HEK293T (cell line): ENCODE measurements around the gene HOXD10.

Experiments
- PKNOX1 ChIP-seq: fragments of 450-650 bp; IDR thresholded peaks from 2 replicates; pipeline ENCODE4 v1.6.1; 2016
- TARDBP ChIP-seq: fragments of 450-650 bp; IDR thresholded peaks from 2 replicates; pipeline ENCODE4 v1.6.1; 2016

- TF ChIP-seq PKNOX1 (no peak), TARDBP (no peak)
These were observed 13.2 kb downstream of the HOXD10 start for GRCh38 chr2:176129813-176130146.
